ENCODE data around the gene EPN1.

EPN1 gene

DNA sequence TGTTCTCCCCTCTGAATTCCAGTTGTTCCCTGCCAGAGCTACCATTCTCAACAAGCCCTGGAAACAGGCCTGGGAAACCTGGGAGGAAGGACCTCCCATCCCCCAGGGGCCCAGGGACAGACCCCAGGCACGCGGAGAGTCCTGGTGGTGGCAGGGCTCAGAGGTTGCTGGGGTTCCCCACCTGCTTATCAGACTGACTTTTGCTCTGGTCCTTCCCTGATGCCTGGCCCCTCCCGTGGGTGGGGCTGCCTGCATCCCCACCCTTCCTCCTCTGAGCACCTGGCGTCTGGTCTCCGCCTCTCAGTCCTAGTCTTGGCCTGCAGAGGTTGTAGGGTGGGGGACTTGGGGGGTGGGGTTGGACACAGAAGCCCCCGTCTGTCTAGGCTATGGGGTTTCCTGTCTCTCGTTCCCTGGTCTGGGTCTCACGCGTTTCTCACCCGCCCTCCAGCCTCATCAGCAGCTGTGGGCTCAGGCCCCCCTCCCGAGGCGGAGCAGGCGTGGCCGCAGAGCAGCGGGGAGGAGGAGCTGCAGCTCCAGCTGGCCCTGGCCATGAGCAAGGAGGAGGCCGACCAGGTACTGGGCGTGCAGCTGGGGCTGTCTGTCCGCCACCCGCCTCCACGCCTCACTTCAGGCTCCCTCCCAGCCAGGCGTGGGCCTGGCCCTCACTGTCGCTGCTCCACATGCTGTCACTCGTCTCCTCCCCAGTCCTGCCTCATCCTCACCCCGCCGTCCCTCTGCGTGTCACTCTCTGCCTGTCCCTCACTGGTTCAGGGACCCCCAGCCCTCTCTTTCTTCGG, 13.6 kb downstream of the EPN1 start:
- no peak for DNase-seq (ENCODE audit: extremely low read depth, low read depth)
- TF ChIP-seq, protein P1, sequence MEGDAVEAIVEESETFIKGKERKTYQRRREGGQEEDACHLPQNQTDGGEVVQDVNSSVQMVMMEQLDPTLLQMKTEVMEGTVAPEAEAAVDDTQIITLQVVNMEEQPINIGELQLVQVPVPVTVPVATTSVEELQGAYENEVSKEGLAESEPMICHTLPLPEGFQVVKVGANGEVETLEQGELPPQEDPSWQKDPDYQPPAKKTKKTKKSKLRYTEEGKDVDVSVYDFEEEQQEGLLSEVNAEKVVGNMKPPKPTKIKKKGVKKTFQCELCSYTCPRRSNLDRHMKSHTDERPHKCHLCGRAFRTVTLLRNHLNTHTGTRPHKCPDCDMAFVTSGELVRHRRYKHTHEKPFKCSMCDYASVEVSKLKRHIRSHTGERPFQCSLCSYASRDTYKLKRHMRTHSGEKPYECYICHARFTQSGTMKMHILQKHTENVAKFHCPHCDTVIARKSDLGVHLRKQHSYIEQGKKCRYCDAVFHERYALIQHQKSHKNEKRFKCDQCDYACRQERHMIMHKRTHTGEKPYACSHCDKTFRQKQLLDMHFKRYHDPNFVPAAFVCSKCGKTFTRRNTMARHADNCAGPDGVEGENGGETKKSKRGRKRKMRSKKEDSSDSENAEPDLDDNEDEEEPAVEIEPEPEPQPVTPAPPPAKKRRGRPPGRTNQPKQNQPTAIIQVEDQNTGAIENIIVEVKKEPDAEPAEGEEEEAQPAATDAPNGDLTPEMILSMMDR (IDR thresholded peaks at IDR 0.05; ENCODE audit: low read depth, low read length), result no peak

DNA sequence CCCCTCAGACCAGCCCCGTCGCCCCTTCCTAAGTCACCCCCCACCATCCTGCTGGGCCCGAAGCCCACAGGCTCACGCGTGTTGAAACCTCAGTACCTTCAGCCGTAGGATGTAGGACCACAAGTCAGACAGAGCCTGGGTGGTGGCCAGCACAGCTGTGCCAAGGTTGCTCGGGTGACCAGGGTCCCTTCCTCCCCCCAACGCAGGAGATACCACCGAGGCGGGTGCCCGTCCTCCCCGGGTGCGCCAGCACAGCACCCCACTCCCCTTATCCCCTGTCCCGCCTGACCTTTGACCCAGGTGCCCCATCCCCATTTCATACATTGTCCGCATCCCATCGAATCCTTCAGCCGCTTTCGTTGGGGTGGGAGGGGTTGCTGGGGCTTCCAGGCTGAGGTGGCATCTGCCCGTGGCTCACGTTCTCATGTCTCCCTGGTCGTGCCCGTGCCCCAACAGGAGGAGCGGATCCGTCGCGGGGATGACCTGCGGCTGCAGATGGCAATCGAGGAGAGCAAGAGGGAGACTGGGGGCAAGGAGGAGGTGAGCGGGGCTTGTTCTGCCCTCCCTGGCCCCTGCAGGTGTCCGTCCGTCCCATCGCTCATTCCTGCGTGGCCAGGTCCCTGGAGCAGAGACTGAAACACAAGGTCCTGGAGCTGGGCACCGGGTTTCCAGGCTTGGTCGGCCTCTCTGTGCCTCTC, 14.5 kb downstream of the EPN1 start:
- no peak for DNase-seq (ENCODE audit: extremely low read depth, low read depth)
- TF ChIP-seq, protein P1 (IDR thresholded peaks at IDR 0.05; ENCODE audit: low read depth, low read length), result no peak

DNA sequence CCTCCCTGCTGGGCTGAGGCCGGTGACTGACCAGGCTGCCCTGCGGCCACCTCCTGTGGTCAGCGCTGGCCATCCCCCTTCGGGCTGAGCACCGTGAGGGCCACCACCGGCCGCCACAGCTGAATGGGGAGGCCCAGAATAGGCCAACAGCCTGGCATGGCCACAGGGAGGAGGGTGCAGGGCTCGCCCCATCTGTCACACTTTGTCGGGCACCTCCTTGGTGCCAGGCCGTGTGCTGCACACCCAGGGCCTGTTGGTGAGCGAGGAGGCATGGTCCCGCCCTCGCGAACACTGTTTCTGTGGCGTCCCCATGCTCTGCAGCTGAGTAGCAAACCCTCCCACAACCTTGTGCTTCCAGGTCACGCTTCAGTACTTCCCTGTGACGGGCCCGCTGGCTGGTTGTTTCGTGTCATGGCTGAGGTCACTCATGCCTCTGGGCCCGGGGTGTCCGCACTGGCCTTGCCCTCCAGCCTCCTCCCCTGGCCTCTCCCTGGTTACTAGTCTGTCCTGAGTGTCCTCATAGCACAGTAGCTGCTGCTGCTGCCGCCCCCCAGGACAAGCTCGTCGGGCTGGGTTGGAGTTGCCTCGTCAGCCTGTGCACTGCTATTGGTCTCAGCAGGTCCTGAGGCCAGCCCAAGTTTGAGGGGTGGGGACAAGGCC, 15.2 kb downstream of the EPN1 start:
- DNase-seq (ENCODE audit: extremely low read depth, low read depth), result no peak
- TF ChIP-seq, protein P1 (IDR thresholded peaks at IDR 0.05; ENCODE audit: low read depth, low read length), result no peak

DNA sequence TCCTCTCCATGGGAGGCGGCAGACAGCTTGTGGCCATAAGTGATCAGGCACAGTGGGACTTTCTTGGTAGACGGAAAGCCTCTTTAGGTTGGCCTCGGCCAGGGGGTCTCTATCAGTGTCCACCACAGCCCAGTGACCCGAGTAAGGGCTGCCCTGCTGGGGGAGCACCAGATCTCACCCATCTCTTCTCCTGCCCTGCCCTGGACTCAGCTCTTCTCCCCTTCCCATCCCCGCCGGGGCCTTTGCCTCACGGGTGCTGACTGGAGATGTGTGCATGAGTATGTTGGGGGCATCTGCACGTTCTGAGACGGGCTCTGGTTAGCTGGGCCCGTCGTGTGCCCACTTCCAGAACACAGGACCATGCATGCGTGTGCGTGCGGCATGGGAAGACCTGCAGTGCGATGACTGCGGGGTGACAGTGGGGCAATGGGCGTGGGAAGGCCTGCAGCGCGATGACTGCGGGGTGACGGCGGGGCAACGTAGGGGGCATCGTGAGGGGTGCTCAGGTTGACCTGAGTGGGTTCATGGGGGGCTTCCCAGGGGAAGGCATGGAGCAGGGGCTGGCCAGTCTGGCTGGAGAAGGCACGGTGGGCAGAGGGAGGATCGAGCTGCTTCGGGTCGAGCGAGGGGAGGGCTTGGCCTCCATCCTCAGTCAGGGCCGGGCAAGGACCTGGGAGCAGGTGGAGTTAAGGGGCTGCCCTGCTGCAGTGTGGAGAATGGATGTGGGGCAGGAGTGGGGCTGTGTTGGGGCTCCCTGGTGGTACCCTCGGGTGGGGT, 15.9 kb downstream of the EPN1 start:
- DNase-seq (ENCODE audit: extremely low read depth, low read depth), result no peak
- TF ChIP-seq, protein P1 (IDR thresholded peaks at IDR 0.05; ENCODE audit: low read depth, low read length), result no peak

DNA sequence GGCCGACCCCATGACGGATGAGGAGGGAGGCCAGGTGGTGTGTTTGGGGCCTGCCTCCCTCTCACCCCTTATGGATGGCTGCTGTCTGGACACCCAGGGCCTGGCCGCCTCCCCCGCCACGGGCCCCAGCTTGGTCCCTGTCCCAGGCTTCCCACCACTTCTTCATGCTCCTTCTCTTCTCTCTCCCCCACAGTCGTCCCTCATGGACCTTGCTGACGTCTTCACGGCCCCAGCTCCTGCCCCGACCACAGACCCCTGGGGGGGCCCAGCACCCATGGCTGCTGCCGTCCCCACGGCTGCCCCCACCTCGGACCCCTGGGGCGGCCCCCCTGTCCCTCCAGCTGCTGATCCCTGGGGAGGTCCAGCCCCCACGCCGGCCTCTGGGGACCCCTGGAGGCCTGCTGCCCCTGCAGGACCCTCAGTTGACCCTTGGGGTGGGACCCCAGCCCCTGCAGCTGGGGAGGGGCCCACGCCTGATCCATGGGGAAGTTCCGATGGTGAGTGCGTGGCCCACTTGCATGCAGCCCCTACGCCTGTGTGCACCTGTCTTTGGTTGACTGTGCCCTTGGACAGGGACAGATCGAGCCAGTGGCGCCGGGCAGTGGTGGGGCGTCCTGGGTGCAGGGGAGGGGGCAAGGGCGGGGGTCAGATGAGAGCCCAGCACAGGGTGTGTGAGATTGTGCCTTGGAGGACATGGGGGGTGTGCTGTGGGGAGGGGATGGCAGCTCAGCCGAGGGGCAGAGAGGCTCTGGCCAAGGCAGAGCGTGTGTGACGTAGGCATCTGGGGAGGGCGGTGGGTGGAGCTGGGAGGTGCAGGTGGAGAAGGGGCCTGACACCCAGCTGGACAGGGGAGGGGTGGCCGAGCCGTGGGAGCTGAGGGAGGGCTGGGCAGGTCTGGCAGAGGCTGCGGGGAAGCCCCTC, 16.8 kb downstream of the EPN1 start:
- TF ChIP-seq, protein P1 (IDR thresholded peaks at IDR 0.05; ENCODE audit: low read depth, low read length), result no peak
- no peak for DNase-seq (ENCODE audit: extremely low read depth, low read depth)

DNA sequence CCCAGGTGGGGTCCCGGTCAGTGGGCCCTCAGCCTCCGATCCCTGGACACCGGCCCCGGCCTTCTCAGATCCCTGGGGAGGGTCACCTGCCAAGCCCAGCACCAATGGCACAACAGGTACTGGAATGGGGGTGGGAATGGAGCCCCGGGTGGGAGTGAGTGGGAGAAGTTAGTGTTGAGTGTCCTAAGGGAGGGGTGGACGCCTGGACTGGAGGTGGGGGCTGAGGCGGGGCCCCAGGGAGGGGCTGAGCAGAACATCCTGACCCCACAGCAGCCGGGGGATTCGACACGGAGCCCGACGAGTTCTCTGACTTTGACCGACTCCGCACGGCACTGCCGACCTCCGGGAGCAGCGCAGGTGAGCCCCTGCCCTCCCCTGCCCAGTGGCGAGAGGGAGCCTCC, 17.7 kb downstream of the EPN1 start:
- TF ChIP-seq, protein P1 (IDR thresholded peaks at IDR 0.05; ENCODE audit: low read depth, low read length), result no peak
- no peak for DNase-seq (ENCODE audit: extremely low read depth, low read depth)
